B cell (primary cell): ENCODE data around the gene KCNIP1.

Experiments
- EZH2 ChIP-seq: IDR thresholded peaks from 2 replicates; pipeline ENCODE4 v1.6.1; 2012; ENCODE audit warnings: borderline replicate concordance, low read depth, mild to moderate bottlenecking, moderate library complexity, low read length; ENCODE audit not compliant: insufficient read depth, poor library complexity, severe bottlenecking
- TF ChIP-seq, protein P1 (sequence below): fragments of 200-600 bp; IDR thresholded peaks from one replicate; pipeline ENCODE4 v1.8.0; 2022; ENCODE audit warnings: antibody characterized with exemption, mild to moderate bottlenecking

DNA sequence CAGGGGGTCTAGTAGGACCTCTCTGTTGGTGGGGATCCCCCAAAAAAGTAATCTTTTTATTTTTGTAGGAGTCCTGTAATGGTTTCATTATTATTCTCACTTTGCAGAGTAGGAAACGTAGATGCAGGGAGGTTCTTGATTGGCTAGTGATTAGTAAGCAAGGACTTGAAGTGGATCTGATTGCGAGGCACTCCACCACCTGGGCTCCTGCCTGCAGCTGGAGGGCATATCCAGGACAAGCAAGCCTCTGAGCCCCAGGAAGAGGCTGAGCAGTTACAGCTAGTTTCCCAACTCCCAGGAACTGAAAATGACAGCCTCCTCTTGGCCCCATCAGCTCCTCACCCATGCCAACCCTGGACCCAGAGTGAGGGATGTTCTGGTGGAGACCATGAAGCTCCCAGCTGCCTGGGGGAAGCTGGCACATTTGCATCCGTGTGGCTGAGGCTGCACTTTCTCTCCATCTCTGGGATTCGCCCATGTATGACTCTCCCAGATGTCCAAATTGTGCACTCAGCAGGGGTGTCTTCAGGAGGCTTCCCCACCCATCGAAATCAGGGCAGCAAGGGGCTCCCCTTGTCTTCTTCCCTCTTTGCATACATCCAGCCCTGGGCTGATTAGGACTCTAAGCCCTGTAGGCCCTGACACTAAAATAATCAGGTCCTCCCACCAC is 10.2 kb downstream of the KCNIP1 start:
- TF ChIP-seq, protein P1, sequence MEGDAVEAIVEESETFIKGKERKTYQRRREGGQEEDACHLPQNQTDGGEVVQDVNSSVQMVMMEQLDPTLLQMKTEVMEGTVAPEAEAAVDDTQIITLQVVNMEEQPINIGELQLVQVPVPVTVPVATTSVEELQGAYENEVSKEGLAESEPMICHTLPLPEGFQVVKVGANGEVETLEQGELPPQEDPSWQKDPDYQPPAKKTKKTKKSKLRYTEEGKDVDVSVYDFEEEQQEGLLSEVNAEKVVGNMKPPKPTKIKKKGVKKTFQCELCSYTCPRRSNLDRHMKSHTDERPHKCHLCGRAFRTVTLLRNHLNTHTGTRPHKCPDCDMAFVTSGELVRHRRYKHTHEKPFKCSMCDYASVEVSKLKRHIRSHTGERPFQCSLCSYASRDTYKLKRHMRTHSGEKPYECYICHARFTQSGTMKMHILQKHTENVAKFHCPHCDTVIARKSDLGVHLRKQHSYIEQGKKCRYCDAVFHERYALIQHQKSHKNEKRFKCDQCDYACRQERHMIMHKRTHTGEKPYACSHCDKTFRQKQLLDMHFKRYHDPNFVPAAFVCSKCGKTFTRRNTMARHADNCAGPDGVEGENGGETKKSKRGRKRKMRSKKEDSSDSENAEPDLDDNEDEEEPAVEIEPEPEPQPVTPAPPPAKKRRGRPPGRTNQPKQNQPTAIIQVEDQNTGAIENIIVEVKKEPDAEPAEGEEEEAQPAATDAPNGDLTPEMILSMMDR = no peak
- TF ChIP-seq EZH2 = no peak
